Activated CD8-positive, alpha-beta memory T cell treated with anti-CD3 and anti-CD28 coated beads, Interleukin-2, amount 50 U/mL, for 1 hour (primary cell): Measurements from ENCODE around the gene PAFAH1B2.

Experiments used
- DNase-seq: peaks from one replicate; pipeline ENCODE4 v3.0.0-alpha.2; 2020; ENCODE audit errors: extremely low read depth

The PAFAH1B2 gene

DNA sequence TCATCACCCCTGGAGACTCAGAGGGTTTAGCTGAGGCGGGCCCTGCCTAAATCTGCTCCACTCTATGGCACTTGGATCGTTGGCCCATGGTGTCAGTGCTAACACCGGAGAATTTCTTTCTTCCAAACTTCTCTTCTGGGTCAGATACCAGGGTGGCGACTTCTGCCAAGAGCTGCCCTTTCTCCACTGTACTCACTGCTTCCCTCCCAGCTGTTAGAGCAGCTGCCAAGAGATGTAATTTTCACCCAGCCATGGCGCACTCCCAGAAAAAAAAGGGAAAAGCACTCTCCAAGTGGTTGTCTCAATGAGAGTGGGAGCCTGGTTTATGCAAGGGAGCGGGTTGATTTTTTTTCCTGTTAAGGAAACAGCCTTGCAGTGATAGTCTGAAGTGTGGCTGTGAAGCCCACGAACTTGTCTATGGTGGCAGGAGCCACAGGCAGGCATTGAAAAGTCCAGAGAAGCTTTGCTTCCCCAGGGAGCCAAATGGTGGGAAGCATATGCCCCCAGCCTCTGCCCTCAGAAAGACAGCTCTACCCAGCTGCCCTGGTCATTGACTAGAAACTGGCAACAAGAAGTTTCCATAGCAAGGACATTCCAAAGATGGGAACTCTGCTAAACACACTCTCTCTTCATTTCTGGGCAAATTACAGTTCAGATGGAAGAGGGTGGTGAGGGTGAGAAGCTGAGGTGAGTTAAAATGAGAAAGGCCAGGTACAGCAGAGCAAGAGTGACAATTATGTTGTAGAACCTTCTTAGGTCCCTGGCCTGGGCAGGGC lies 77.1 kb downstream of the PAFAH1B2 start:
- no peak for DNase-seq

DNA sequence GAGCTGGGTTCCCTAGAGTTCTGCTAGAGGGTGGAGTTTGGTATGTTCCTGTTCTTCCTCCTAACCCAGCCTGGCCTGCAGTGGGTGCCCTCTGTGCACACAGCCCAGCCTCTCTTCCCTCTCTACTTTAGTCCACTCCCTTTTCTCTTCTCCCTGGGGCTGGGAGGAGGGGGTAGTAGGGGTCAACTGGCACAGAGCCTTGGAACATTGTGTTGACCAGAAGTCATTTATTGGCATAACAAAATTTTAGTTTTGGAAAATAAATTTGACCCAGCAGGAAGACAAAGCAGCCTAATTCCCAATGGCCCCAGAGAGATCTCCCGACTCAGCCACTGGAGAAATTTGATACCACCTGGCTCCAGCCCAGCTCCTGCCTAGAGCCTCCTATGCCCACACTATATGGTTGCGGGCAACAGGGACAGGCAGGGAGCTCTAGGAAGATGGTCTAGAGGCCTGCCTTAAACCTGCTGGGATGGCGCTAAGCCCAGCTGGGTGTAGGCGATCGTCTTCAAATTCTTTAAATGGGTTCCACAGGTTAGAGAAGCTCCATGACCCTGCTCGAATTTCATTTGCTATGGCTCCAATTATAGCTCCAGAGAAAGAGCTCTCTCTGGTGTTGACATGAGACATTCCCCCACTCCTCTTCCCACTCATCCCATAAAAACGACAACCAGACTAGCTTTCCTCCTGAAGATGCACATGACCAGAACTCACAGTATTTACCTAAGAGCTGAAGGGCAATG lies 77.9 kb downstream of the PAFAH1B2 start:
- no peak for DNase-seq

DNA sequence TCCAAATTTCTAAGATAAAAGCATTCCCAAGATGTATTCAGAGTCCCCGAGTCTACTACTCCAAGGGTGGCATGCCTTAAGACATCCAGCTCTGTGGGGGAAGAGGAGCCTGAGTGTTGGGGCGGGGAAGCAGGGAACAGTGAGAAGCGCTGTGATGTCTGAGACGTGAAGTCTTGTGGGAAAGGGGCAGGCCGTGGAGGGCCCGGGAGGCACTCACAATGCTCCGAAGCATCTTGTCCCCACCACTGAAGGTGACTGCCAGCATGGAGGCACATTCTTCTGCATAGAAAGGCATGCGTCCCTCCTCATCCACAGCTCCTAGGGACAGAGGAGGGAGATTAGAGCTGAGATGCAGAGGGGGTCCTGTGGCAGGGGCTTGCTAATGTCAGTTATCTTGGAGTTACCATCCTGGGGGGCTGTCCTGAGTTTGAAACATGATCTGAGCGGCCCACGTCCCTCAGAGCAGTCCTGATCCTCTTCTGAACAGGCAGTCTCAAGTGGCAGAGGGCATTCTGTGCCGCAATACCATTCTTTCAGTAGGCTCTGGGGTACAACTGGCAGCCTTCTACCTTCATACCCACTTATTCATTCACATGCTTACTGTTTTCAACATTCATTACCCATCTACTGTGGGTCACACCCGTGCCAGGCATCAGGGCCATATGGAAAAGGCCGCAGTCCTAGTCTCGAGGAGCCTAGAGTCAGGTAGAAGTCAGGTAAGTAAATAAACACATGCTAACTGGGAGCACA lies 79.1 kb downstream of the PAFAH1B2 start:
- DNase-seq, result no peak

DNA sequence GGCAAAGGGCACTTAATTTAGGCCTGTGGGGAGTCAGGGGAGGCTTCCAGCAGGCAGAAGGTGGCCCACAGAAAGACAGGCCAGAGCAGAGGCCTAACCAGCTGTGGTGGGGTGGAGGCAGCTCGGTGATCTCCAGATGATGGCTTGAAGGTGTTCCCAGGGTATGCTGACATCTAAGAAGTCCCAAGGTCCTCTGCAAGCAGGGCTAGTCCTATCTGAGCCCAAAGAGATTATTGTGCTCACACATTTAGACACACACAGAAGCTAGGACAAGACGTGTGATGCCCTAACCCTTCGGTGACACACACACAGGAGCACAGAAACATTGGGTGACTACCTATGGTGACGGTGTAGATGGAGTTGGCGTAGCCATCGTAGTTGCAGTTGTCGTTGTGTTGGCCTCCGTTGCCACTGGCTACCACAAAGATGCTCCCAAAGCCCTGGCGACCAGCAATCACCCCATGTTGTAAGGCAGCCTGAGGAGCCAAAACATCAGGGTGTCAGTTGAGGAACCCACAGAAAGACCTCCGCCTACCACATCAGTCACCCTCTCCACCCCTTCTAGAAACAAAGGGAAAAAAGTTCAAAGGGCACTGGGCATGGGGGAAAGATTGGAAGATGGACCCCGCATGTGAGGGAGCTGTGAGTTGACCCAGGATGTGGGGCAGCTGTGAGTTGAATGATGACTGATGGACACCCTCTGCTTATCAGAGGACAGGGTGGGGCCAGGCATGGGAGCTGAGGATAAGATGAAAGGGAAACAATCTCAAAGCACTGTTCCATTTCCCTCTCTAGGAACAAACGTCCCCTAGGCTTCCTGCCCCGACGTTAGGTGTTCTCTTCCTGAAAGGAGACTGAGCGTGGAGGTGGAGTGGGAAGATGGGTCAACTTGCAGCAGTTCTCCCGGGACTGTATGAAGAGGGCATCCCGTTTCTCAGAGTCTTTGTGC lies 79.9 kb downstream of the PAFAH1B2 start:
- DNase-seq, result no peak

DNA sequence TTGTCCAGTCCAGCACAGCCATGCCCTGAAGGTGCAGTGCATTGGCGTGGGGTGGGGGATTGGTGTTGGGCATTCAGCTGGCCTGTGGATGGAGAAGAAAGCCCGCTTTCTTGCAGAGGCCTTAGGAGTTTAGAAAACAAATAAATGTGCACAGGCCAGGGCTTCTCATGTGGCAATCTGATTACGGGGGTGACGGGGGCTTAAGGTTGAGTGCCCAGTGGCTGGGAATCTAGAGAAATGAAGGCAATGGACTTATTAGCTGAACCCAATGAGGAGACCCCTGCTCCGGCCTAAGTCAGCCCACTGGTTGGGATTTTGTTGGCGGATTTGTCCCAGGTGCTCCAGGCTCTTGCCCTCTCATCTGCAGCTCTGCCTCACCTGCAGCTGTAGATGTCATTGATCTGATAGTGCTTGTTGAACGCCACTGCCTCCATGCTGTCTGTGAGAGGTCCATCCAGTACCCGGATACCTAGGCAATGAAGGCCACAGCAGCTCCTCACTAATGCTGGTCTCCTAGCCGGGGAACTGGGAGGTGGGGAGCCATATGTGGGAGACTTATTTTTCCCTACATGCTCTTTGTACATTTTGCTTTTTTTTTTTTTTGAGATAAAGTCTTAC lies 81.6 kb downstream of the PAFAH1B2 start:
- no peak for DNase-seq
